HepG2 (cell line): ENCODE data around the gene SLC6A7. TPM values are rescaled to one million over a fixed set of nuclear protein-coding genes. Genes with fewer than 3 reads are reported as not detected.
A peak's percentile ranks its signal among the peaks of the same experiment; 100 is the strongest.

Experiments
- CCAR2 ChIP-seq: fragments of 200-400 bp; formaldehyde crosslinking; optimal IDR thresholded peaks from 2 replicates; pipeline ENCODE3; 2018; ENCODE audit warnings: low read depth, mild to moderate bottlenecking, low read length, moderate library complexity
- GLMP ChIP-seq: sonication (generic); formaldehyde crosslinking; IDR thresholded peaks from 2 replicates; pipeline ENCODE4 v1.9.0; 2021; ENCODE audit warnings: missing genetic modification reagents, mild to moderate bottlenecking, borderline replicate concordance
- KLF13 ChIP-seq: sonication (generic); formaldehyde crosslinking; IDR thresholded peaks from 2 replicates; pipeline ENCODE4 v1.4.0; 2020; ENCODE audit warnings: mild to moderate bottlenecking, missing genetic modification reagents
- LCORL ChIP-seq, 2 experiments: fragments of 450-650 bp in 1 of 2; sonication (generic) in 1 of 2; formaldehyde crosslinking in 1 of 2; IDR thresholded peaks; 2 replicates each; pipeline versions ENCODE4 v1.5.0 to v1.6.1; 2017 to 2020; ENCODE audit warnings: antibody characterized with exemption in 1 of 2, missing genetic modification reagents in 1 of 2
- MBD4 ChIP-seq: IDR thresholded peaks from 2 replicates; pipeline ENCODE4 v1.6.1; 2012; ENCODE audit warnings: low read length, inconsistent platforms, borderline replicate concordance
- NFE2L1 ChIP-seq: sonication (generic); formaldehyde crosslinking; IDR thresholded peaks from 2 replicates; pipeline ENCODE4 v1.4.0; 2020; ENCODE audit warnings: missing genetic modification reagents, mild to moderate bottlenecking, borderline replicate concordance
- RORA ChIP-seq: sonication (generic); formaldehyde crosslinking; IDR thresholded peaks from 2 replicates; pipeline ENCODE4 v1.5.0; 2020; ENCODE audit warnings: mild to moderate bottlenecking, missing genetic modification reagents, moderate library complexity
- THYN1 ChIP-seq: sonication (generic); formaldehyde crosslinking; IDR thresholded peaks from 2 replicates; pipeline ENCODE4 v1.8.1; 2023; ENCODE audit warnings: low read depth, mild to moderate bottlenecking, moderate library complexity, missing genetic modification reagents, borderline replicate concordance
- U2AF1 ChIP-seq: fragments of 200-400 bp; formaldehyde crosslinking; optimal IDR thresholded peaks from 2 replicates; pipeline ENCODE3; 2017; ENCODE audit warnings: mild to moderate bottlenecking, low read depth, low read length
- ZBTB42 ChIP-seq: sonication (generic); formaldehyde crosslinking; IDR thresholded peaks from 2 replicates; pipeline ENCODE4 v1.5.0; 2020; ENCODE audit warnings: mild to moderate bottlenecking, missing genetic modification reagents
- ZFX ChIP-seq: sonication (generic); formaldehyde crosslinking; IDR thresholded peaks from 2 replicates; pipeline ENCODE4 v1.4.0; 2020; ENCODE audit warnings: mild to moderate bottlenecking, low read depth, missing genetic modification reagents, moderate library complexity
- ZNF317 ChIP-seq: sonication (generic); formaldehyde crosslinking; IDR thresholded peaks from 2 replicates; pipeline ENCODE4 v1.5.0; 2020; ENCODE audit warnings: mild to moderate bottlenecking, missing genetic modification reagents
- ZNF543 ChIP-seq: sonication (generic); formaldehyde crosslinking; IDR thresholded peaks from 2 replicates; pipeline ENCODE4 v1.4.0; 2020; ENCODE audit warnings: mild to moderate bottlenecking, missing genetic modification reagents
- ZNF710 ChIP-seq: sonication (generic); formaldehyde crosslinking; IDR thresholded peaks from 2 replicates; pipeline ENCODE4 v1.5.0; 2020; ENCODE audit warnings: mild to moderate bottlenecking, missing genetic modification reagents, borderline replicate concordance
- ZNF777 ChIP-seq: sonication (generic); formaldehyde crosslinking; IDR thresholded peaks from 2 replicates; pipeline ENCODE4 v1.4.0; 2020; ENCODE audit warnings: missing genetic modification reagents
- ZNF782 ChIP-seq: sonication (generic); formaldehyde crosslinking; IDR thresholded peaks from 2 replicates; pipeline ENCODE4 v1.4.0; 2020; ENCODE audit warnings: missing genetic modification reagents, mild to moderate bottlenecking, borderline replicate concordance
- ZSCAN29 ChIP-seq: sonication (generic); formaldehyde crosslinking; conservative IDR thresholded peaks from 2 replicates; pipeline ENCODE4 v1.4.0; 2020; ENCODE audit warnings: mild to moderate bottlenecking, missing genetic modification reagents
- polyA plus RNA-seq, 8 experiments: library from polyadenylated mRNA; depleted of rRNA in 3 of 8; stranded (reverse) in 7 of 8; unstranded in 1 of 8; fragments of >200 nt; fragmentation: Illumina TruSeq in 4 of 8; extraction: Trizol in 4 of 8; gene quantifications; 2 replicates each; pipeline versions ENCODE4 v1.2.1 to v1.2.3, GENCODE V29; 2011 to 2016; ENCODE audit warnings: low read depth in 4 of 8, missing spikeins in 1 of 8, mixed read lengths in 1 of 8; ENCODE audit not compliant: insufficient read depth in 1 of 8
- total RNA-seq, 5 experiments: library from RNA; depleted of rRNA; stranded (reverse); fragments of >200 nt; fragmentation: Illumina TruSeq; extraction: Trizol; gene quantifications; 2 replicates each; pipeline ENCODE4 v1.2.3, GENCODE V29; 2016; ENCODE audit warnings: low read depth in 1 of 5
- TF ChIP-seq, protein P1 (sequence below): IDR thresholded peaks from 2 replicates; pipeline ENCODE4 v1.6.1; 2016
- TF ChIP-seq, protein P2 (sequence below): IDR thresholded peaks from 2 replicates; pipeline ENCODE4 v1.6.1; 2016; ENCODE audit warnings: missing biosample characterization, missing genetic modification reagents, low read depth
- TF ChIP-seq, protein P3 (sequence below): sonication (generic); formaldehyde crosslinking; IDR thresholded peaks from 2 replicates; pipeline ENCODE4 v1.5.0; 2020; ENCODE audit warnings: mild to moderate bottlenecking, missing genetic modification reagents

The SLC6A7 gene
- total and polyA plus RNA-seq, 2 of the 13 experiments (the other 11 are each of a cell fraction or from before 2014, with no cell fraction given): not detected

DNA sequence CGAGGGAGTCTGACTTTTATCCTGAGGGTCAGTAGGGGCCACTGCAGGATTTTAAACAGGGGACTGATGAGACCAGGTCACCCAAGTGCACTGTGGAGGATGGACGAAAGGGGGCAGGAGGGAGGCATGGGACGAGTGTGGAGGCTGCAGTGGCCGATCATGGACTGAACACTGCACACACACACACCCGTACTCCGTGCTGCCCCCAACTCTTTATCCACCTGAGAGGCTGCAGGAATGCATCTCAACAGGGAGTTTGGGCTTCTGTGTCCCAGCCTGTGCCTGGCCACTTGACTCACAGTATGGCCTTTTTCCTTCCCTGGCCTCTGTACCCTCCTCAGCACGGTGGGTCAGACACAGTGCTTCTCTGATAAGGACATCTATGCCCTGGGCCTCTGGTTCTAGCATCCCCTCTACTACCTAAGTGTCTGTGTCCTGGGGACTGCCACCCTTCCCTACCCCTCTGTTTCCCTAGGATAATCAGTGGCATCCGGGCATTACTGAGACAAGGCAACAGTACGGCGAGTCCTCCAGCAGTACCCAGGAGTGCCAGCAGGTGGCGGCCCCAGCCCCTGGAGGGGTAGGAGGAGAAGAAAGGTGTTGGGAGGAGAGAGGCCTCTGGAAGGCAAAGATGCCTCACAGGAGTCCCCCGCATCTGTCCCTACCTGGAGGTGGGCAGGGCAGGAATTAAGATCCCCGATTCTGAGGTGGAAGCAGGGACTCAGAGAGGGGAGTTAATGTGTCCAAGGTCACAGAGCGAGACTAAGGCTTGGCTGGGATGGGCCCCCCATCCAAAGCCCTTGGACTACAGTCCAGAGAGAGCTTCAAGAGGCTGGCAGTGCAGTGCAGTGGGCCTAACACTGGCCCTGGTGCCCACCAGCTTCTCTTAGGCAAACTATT, 28.4 kb upstream of the SLC6A7 start (continued):
- TF ChIP-seq ZNF782 (CRISPR knock-in tag) (peak; percentile 26; the same call in 1 of the 2 replicates), U2AF1 (peak; percentile 67), ZNF777 (CRISPR knock-in tag) (no peak), GLMP (no peak), ZBTB42 (no peak), NFE2L1 (no peak), THYN1 (CRISPR knock-in tag) (no peak), RORA (CRISPR knock-in tag) (no peak), CCAR2 (no peak), ZSCAN29 (CRISPR knock-in tag) (no peak), ZNF710 (no peak), MBD4 (no peak), LCORL (IDR thresholded peaks at IDR 0.05) (no peak), LCORL (CRISPR knock-in tag; IDR thresholded peaks at IDR 0.05) (no peak), ZFX (CRISPR knock-in tag) (peak; percentile 25; the same call in 1 of the 2 replicates), ZNF543 (CRISPR knock-in tag) (no peak), ZNF317 (CRISPR knock-in tag) (no peak), KLF13 (CRISPR knock-in tag) (no peak)
- TF ChIP-seq, protein P1, sequence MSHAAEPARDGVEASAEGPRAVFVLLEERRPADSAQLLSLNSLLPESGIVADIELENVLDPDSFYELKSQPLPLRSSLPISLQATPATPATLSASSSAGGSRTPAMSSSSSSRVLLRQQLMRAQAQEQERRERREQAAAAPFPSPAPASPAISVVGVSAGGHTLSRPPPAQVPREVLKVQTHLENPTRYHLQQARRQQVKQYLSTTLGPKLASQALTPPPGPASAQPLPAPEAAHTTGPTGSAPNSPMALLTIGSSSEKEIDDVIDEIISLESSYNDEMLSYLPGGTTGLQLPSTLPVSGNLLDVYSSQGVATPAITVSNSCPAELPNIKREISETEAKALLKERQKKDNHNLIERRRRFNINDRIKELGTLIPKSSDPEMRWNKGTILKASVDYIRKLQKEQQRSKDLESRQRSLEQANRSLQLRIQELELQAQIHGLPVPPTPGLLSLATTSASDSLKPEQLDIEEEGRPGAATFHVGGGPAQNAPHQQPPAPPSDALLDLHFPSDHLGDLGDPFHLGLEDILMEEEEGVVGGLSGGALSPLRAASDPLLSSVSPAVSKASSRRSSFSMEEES (CRISPR knock-in tag): 0 out of 2 replicates have a peak, but pooled peaks have one; percentile 12
- TF ChIP-seq, protein P2, sequence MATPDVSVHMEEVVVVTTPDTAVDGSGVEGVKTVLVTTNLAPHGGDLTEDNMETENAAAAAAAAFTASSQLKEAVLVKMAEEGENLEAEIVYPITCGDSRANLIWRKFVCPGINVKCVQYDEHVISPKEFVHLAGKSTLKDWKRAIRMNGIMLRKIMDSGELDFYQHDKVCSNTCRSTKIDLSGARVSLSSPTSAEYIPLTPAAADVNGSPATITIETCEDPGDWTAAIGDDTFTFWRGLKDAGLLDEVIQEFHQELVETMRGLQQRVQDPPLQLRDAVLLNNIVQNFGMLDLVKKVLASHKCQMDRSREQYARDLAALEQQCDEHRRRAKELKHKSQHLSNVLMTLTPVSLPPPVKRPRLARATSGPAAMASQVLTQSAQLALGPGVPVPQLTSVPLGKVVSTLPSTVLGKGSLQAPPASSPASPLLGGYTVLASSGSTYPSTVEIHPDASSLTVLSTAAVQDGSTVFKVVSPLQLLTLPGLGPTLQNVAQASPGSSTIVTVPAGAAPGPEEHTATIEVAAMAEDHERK: no peak
- TF ChIP-seq, protein P3, sequence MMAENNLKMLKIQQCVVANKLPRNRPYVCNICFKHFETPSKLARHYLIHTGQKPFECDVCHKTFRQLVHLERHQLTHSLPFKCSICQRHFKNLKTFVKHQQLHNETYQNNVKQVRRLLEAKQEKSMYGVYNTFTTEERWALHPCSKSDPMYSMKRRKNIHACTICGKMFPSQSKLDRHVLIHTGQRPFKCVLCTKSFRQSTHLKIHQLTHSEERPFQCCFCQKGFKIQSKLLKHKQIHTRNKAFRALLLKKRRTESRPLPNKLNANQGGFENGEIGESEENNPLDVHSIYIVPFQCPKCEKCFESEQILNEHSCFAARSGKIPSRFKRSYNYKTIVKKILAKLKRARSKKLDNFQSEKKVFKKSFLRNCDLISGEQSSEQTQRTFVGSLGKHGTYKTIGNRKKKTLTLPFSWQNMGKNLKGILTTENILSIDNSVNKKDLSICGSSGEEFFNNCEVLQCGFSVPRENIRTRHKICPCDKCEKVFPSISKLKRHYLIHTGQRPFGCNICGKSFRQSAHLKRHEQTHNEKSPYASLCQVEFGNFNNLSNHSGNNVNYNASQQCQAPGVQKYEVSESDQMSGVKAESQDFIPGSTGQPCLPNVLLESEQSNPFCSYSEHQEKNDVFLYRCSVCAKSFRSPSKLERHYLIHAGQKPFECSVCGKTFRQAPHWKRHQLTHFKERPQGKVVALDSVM (CRISPR knock-in tag): peak; percentile 72; the same call in 1 of the 2 replicates
